ENCODE measurements around the gene DST.

DST gene

GRCh38 chr6:56535626-56536025, 107.1 kb downstream of the DST start:
- DNase-seq, result no peak

DNA sequence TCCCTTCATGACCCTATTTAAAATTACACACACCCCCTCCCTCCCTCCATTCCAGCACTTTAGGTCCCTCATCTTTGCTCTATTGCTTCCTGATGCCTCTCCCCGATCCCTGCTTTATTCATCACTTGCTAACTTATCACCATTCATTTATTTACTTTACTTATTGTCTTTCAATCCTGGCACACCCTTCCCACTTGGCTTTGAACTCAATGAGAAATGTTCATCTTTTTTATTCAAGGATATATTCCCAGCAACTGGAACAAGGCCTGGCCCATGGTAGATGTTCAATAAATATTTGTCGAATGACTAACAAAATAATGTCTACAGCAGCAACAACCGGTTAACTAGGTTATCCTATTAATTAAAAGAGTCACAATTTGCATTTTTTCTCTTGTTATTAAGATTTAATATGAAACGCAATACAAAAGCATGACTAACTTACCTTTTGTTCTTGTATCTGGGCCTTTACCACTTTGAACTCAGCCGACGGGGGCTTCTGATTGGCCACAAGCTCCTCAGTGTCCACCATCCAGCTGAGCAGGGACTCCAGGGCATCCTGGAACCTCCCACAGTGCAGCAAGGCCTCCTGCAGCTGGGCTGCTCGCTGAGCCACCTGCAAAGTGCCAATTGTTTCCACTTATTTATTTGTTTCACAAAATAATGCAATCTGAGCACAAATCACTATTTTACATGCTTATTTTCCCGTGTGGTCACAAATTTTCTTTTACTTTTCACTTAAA, 107.8 kb downstream of the DST start:
- DNase-seq, result no peak

- DNase-seq, result no peak
Observed at GRCh38 chr6:56532766-56533551, 109.7 kb downstream of the DST start.

DNA sequence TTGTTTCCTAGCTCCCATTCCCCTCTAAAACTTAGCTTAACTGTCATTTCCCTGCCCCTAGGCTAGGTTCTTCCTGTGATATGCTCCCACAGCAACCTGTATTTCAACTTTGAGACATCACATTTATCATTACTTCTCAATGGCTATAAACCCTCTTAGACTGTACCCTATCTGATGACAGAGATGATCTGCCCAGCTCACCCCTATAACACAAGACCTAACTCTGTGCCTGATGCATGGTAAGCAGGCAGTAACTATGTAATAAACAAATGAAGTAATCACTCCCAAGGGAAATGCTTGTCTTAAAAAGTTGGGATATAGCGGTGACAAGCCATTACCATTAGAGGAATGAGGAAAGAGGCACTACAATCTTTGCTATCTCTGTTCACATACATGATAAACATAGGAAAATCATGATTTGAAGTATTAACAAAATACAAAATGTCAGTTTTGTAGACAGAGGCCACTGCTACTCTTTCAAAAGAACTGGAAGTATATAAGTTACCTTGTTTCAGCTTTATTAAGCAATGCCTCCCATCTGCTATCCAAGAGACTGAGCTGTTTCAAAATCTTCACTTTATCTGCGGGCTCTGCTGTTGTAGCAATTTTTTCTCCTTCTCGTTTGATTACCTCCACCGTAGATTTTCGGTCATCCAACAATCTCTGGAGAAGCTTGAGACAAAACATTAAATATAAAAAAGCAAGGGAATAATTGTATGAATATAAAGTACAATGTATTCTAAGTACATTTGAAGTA, 110.7 kb downstream of the DST start:
- DNase-seq, result no peak

DNA sequence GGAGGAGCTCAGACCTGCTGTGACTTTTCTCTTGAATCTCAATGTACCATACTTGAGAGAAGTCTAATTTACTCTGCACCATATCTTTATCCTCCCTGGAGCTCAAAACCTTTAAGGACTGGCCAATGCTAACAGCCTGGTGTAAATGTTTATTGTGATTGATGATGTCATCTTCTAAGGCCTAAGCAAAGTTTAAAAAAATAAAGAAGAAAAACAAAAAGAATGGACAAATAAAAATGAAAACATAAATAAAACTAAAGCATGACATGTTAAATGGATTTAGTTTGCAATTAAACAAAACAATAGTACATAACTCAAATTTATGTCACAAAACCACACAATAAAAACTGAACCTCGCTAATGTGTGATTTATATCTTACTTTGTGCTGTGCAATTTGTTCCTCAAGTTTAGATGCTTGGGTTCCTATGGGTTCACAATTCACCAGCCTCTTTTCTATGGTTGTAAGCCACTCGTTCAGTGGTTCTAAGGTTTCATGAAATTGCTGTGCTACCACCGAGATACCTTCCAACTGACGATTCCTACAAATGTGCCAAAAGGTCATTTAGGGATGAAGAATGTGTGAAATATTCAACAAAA, 113.0 kb downstream of the DST start:
- no peak for DNase-seq

GRCh38 chr6:56528412-56528841, 114.3 kb downstream of the DST start:
- DNase-seq, result no peak

- no peak for DNase-seq
Observed at GRCh38 chr6:56527934-56528333, 114.8 kb downstream of the DST start.

GRCh38 chr6:56526860-56527544, 115.7 kb downstream of the DST start:
- DNase-seq, result no peak

DNA sequence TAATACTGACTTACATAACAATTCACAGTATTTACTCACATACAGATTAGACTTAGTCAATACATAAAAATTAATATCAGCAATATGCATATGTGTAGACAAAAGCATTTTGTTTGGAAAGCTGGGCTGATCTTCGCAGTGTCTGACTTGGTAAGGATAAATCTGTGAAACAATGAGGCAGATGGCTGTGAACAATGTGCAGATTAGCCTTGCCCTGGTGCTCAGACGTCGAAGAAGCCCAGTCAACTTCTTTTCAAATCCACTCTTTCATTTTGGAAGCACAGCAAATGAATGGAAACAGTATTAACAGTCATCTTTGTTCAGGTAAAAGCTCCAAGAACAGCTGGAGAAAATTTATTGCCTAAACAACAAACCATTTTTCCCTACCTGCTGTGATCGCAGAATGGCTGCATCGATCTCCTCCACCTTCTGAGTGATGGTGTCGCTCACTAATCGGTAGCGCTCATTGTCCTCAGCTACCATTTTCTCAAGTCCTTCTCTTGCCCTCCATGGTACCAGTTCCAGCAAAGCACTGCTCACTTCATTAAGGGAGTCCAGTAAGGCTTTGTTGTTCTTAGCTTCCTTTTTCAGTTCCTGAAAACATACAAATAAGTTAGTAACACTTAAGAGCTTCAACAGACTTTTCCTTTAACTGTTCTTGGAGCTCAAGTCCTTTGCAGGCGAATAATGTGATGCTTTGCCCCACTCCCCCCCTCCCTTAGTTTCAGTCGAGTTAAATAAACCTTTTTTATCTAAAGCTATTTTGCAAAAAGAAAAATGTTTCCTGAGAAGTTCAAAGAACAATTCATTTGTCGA, 116.5 kb downstream of the DST start:
- no peak for DNase-seq

DNA sequence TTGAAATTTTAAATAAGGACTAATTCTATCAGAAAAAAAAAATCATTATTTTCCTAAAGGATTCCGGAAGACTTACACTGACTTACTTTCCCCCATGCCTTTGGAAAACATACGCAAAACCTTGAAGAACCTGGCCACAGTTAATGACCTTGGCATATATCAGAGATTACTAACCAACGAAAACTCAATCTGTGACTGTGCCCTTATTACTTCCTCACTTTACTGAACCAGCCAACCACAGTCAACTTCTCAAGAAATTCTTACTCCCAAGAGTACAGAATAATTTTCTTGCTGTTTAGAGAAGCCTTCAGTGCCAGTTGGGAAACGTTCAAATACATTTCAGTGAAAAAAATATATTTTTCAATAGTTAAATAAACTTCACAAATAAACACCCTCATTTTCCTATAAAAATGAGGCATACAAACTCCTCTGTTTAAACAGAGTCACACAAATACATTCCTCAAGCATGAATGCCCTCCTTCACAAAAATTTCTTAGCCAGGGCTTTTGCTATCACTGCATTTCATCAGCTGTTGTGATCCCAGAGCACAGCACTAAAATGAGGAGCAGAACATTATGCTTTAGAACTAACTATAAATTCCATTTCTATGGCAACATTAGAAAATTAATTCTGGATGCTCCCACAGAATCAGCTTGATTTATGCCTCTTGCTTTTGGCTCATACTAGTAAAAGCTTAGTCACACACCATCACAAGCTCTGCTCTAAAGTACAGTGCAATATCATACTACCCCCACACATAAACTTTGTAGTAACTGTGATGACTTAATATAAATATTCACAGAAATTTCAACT, 117.6 kb downstream of the DST start:
- DNase-seq, result no peak

GRCh38 chr6:56522495-56523270, 120.0 kb downstream of the DST start:
- no peak for DNase-seq

GRCh38 chr6:56521976-56522375, 120.7 kb downstream of the DST start:
- no peak for DNase-seq

- no peak for DNase-seq
Observed at GRCh38 chr6:56521454-56521853, 121.2 kb downstream of the DST start.

DNA sequence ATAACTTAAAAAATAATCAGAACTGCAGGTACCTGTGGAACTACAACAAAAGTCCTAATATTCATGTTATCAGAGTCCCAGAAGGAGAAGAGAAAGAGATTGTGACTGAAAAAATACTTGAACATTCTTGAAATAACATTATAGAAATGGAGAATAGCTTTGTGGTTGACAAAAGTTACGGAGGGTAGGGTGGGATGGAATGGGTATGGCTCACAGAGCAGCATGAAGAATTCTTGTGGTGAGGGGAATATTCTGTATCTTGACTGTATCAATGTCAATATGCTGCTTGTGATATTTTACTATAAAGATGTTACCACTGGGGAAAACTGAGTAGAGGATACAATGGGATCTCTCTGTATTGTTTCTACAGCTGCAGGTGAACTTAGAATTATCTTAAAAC, 122.5 kb downstream of the DST start:
- DNase-seq, result no peak

GRCh38 chr6:56518995-56519767, 123.5 kb downstream of the DST start:
- DNase-seq, result no peak

GRCh38 chr6:56517155-56517745, 125.4 kb downstream of the DST start:
- DNase-seq, result no peak

- DNase-seq, result no peak
Observed at GRCh38 chr6:56516003-56516402, 126.7 kb downstream of the DST start.

DNA sequence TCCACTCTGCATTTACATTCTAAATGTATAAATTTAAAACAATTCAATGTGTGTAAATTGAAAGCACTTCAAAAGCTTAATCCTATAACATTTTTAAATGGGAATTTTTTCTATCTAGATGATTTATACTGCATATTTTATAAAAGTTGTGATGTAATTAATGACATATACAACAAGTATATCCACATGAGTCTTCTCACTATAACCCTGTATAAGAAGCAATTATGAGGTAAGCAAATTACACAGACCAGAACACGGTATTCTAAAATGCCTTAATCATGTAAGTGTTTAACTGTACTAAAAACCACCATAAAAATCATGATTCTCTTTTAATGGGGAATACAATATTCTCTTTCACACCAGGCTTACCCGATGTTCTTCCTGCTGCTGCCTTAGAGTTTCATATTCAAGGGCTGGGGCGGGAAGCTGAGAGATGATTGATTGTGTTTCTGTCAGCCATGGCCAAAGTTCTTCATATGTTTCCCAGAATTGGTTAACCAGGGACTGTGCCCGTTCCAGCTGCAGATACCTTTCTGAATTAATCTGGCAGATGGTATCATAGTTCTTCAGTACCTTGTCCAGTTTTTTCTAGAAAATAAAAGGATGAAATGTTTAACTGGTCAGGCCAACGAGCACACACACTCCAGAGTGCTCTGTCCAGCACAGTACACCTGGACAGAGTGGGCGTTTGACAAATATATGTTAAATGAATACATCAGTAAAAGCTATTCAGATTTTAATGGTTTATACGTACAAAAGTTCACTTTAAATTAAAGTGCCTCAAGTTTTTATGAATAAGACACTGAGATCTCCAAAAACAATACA, 127.4 kb downstream of the DST start:
- no peak for DNase-seq
